Calu3 (cell line): ENCODE measurements around the gene APOL6. TPM values are rescaled to one million over a fixed set of nuclear protein-coding genes. Genes with fewer than 3 reads are reported as not detected.

Source experiments
- BruUV-seq: library from RNA; stranded (reverse); fragments of 400-500 nt; replicated peaks from 2 replicates; lab custom pipeline; 2021; lab: Mats Ljungman, UMichigan
- CTCF ChIA-PET: fragments of 300-600 bp; sonication (Branson Sonifier 250); formaldehyde crosslinking; loops from one replicate; lab custom pipeline; 2022; ENCODE audit warnings: antibody characterized with exemption; lab: Charles Lee
- DNase-seq: peaks from one replicate; pipeline ENCODE4 v3.0.0; 2022
- H3K27ac Mint-ChIP-seq: one replicate; pipeline ENCODE4 v1.8.0; 2022; ENCODE audit warnings: mixed read lengths; ENCODE audit not compliant: unreplicated experiment
- H3K27me3 Mint-ChIP-seq: one replicate; pipeline ENCODE4 v1.8.0; 2022; ENCODE audit warnings: mixed read lengths; ENCODE audit not compliant: unreplicated experiment
- H3K36me3 Mint-ChIP-seq: one replicate; pipeline ENCODE4 v1.8.0; 2022; ENCODE audit warnings: mild to moderate bottlenecking, moderate library complexity, mixed read lengths; ENCODE audit not compliant: insufficient read depth, unreplicated experiment
- H3K4me1 Mint-ChIP-seq: one replicate; pipeline ENCODE4 v1.8.0; 2022; ENCODE audit warnings: mild to moderate bottlenecking, low read depth, mixed read lengths; ENCODE audit not compliant: unreplicated experiment
- H3K4me3 Mint-ChIP-seq: one replicate; pipeline ENCODE4 v1.8.0; 2022; ENCODE audit warnings: mild to moderate bottlenecking, low read depth, moderate library complexity, mixed read lengths; ENCODE audit not compliant: unreplicated experiment
- H3K9me3 Mint-ChIP-seq: one replicate; pipeline ENCODE4 v1.8.0; 2022; ENCODE audit warnings: low read depth, mixed read lengths; ENCODE audit not compliant: unreplicated experiment
- CTCF ChIP-seq: fragments of 200-600 bp; IDR thresholded peaks from one replicate; pipeline ENCODE4 v1.8.0; 2022; ENCODE audit warnings: antibody characterized with exemption; ENCODE audit not compliant: unreplicated experiment
- intact Hi-C: fragments of 100-400 bp; cut with micrococcal nuclease; formaldehyde crosslinking; loops from one replicate; pipeline ENCODE4 v1.10.0; 2022; ENCODE audit not compliant: unreplicated experiment
- total RNA-seq: library from RNA; stranded (reverse); gene quantifications from 2 replicates; pipeline ENCODE4 v1.2.3, GENCODE V29; 2022

The APOL6 gene
- total RNA-seq, 1 experiment from 2014 or later, result 24.0 TPM

DNA sequence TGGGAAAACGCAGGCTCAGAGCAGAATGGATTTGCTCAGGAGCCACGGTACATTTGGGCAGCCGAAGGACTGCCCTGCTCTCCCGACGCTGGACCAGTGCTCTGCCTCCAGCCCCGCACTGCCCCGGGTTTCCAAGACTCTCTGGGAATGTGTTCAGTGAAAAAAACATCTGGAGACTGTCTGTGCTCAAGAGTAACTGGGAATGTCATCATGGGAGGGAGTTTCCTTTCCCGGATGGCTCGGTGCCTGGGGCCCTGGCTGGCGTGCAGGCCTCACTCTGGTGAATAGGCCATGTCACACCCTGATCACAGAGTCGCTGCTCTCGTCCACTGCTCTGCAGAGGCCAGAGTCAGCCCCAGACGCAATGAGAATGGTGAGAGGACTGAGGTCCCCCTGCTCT lies 9.8 kb upstream of the APOL6 start:
- H3K27ac Mint-ChIP-seq, result no peak overlapping the region
- H3K4me1 Mint-ChIP-seq, result no peaks in the 10 kb centered on the region
- no peak overlapping the region for H3K4me3 Mint-ChIP-seq
- no peaks in the 10 kb centered on the region for H3K36me3 Mint-ChIP-seq
- no peak for TF ChIP-seq CTCF
- intact Hi-C loops, result no loop called here
- H3K9me3 Mint-ChIP-seq, result no peaks in the 10 kb centered on the region
- BruUV-seq, result no TSS peak
- CTCF ChIA-PET, result no interaction called here
- no peak for DNase-seq
- no peaks in the 10 kb centered on the region for H3K27me3 Mint-ChIP-seq

DNA sequence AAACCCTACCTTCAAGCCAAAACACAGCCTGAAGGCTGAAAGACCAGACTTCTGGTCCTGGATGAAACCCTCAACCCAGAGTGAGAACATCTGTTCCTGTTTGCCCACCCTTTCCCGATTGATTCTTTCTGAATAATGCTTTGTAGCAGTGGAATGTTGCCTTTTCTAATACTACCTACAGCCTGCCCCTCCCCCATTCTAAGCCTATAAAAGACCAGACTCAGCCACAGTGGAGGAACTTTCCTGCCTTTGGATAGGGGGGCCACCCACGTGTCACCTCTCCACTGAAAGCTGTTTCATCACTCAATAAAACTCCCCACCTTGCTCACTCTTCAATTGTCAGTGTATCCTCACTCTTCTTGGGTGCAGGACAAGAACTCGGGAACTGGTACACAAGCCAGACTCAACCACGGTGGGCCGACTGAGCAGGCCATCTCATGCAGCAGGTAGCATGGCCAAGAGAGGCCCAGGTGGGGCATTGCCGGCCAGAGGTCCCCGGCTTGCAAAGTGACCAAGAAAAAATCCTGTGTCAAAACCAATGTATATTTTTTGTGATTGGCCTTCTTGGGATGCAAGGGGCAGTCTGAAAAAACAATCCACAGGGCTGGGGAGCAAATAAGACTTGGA lies 6.6 kb upstream of the APOL6 start:
- Mint-ChIP-seq H3K36me3 (no peaks in the 10 kb centered on the region), H3K9me3 (no peaks in the 10 kb centered on the region), H3K27ac (no peak overlapping the region), H3K4me1 (no peaks in the 10 kb centered on the region), H3K4me3 (no peak overlapping the region), H3K27me3 (no peaks in the 10 kb centered on the region)
- no peak for DNase-seq
- CTCF ChIA-PET, result interaction anchor here (1.1 kb wide), 2 partner anchors 10 to 12 kb away, joined by 3 to 6 read pairs; no protein-coding TSS in a partner anchor
- BruUV-seq, result no TSS peak
- intact Hi-C loops, result no loop called here
- no peak for TF ChIP-seq CTCF

GRCh38 chr22:35642305-35642741 lies 5.9 kb upstream of the APOL6 start:
- H3K36me3 Mint-ChIP-seq, result no peaks in the 10 kb centered on the region
- BruUV-seq, result no TSS peak
- no peaks in the 10 kb centered on the region for H3K4me1 Mint-ChIP-seq
- TF ChIP-seq CTCF, result no peak
- H3K27ac Mint-ChIP-seq, result no peak overlapping the region
- H3K9me3 Mint-ChIP-seq, result no peaks in the 10 kb centered on the region
- CTCF ChIA-PET, result no interaction called here
- H3K27me3 Mint-ChIP-seq, result no peaks in the 10 kb centered on the region
- no peak for DNase-seq
- intact Hi-C loops, result no loop called here
- no peak overlapping the region for H3K4me3 Mint-ChIP-seq

- TF ChIP-seq CTCF, result no peak
- intact Hi-C loops, result no loop called here
- Mint-ChIP-seq H3K9me3 (no peaks in the 10 kb centered on the region), H3K4me1 (peaks cover 7% of the 10 kb centered on the region), H3K27me3 (no peaks in the 10 kb centered on the region), H3K4me3 (no peak overlapping the region), H3K27ac (no peak overlapping the region), H3K36me3 (peaks cover 10% of the 10 kb centered on the region)
- no peak for DNase-seq
- CTCF ChIA-PET, result interaction anchor here (0.6 kb wide), 1 partner anchor 166 kb away, joined by 3 read pairs; no protein-coding TSS in a partner anchor
- BruUV-seq, result no TSS peak
Observed at GRCh38 chr22:35643991-35644390, 4.3 kb upstream of the APOL6 start.
